Fibroblast of pulmonary artery (primary cell): ENCODE measurements around the gene PCGF5.
A peak's percentile ranks its signal among the peaks of the same experiment; 100 is the strongest.

Source experiments
- DNase-seq: peaks from one replicate; pipeline ENCODE4 v3.0.0-alpha.2; 2010; ENCODE audit warnings: low read depth
- H3K4me3 ChIP-seq: replicated peaks from 2 replicates; pipeline ENCODE4 v1.5.1; 2011; ENCODE audit warnings: low read depth, mild to moderate bottlenecking, control low read depth, low read length, moderate library complexity
- CTCF ChIP-seq: IDR thresholded peaks from 2 replicates; pipeline ENCODE4 v1.5.1; 2011; ENCODE audit warnings: mild to moderate bottlenecking, control low read depth, low read length, inconsistent platforms; ENCODE audit errors: missing control alignments

Gene PCGF5

GRCh38 chr10:91190388-91190870, 30.0 kb upstream of the PCGF5 start:
- H3K4me3 ChIP-seq: no peak overlapping the region
- peak; percentile 50 for DNase-seq
- no peak for TF ChIP-seq CTCF

GRCh38 chr10:91190876-91191583, 29.4 kb upstream of the PCGF5 start:
- DNase-seq: peak; percentile 34
- TF ChIP-seq CTCF: no peak
- H3K4me3 ChIP-seq: no peak overlapping the region

- no peak overlapping the region for H3K4me3 ChIP-seq
- DNase-seq: no peak
- TF ChIP-seq CTCF: no peak
Observed at GRCh38 chr10:91191584-91191919, 28.9 kb upstream of the PCGF5 start.

GRCh38 chr10:91194497-91195179, 25.8 kb upstream of the PCGF5 start:
- DNase-seq: peak; percentile 53
- no peak overlapping the region for H3K4me3 ChIP-seq
- no peak for TF ChIP-seq CTCF

- no peak for TF ChIP-seq CTCF
- no peak for DNase-seq
- no peak overlapping the region for H3K4me3 ChIP-seq
Observed at GRCh38 chr10:91196268-91197048, 24.0 kb upstream of the PCGF5 start.

GRCh38 chr10:91197127-91197526, 23.3 kb upstream of the PCGF5 start:
- DNase-seq: peak; percentile 76
- peak overlapping the region; percentile 15 for H3K4me3 ChIP-seq
- TF ChIP-seq CTCF: no peak
